Stomach (tissue), 4 donors: ENCODE results near the gene TM4SF5.

Experiments used
- CTCF ChIP-seq, 7 experiments: fragments of 450-650 bp in 4 of 7; fragments of 200-600 bp in 3 of 7; sonication (generic) in 3 of 7; IDR thresholded peaks; one replicate each; pipeline ENCODE4 v1.5.1; 2016 to 2019; ENCODE audit warnings: antibody characterized with exemption in 7 of 7, control low read depth in 2 of 7, mild to moderate bottlenecking in 1 of 7
- POLR2A ChIP-seq, 4 donors: fragments of 450-650 bp; IDR thresholded peaks; one replicate each; pipeline ENCODE4 v1.6.1; 2016; ENCODE audit warnings: antibody characterized with exemption in 4 of 4, control low read depth in 2 of 4, mild to moderate bottlenecking in 1 of 4, moderate library complexity in 1 of 4
- POLR2AphosphoS5 ChIP-seq, 3 donors: sonication (generic); formaldehyde crosslinking; IDR thresholded peaks; one replicate each; pipeline ENCODE4 v1.6.1; 2016; ENCODE audit warnings: antibody characterized with exemption in 3 of 3

DNA sequence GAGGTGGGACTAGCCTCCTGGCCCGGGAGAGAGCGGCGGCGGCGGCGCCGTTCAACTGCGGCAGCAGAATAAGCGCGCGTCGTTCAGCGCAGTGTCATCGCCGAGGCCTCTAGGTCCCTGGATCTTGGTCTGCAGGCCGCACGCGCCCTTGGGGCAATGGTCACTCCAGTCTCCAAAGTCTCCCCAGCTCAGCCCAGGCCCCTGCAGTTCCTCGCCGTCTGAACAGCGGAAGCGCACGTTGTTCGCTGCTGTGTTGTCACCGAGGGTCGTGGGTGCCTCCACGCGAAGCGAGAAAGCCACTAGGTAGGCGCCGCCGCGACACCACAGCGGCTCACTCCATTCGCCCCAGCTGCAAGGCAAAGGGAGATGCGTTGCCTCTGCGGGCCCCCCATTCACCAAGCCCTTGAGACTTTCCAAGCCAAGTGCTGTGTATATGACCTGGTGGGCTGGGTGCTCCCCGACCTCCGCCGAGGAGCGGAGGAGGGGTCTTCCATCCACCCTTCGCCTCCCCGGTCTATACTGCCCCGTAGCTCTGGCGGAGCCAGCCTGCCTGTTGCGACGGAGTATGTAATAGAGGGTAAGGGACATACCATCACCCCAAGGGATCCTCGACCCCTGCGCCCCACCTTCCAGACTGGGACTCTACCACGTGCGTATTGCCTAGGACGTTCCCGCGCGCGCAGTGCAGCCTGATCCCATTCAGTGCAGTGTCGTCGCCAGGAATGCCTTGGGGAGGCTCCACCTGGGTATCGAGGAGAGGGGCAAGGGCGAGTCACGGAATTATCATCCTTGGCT lies 13.8 kb downstream of the TM4SF5 start:
- no peak for TF ChIP-seq CTCF (IDR thresholded peaks at IDR 0.05)
- no peak for TF ChIP-seq POLR2A (IDR thresholded peaks at IDR 0.05)
- no peak for TF ChIP-seq POLR2AphosphoS5 (IDR thresholded peaks at IDR 0.05)
